Heart left ventricle (tissue), 13 donors: ENCODE data around the gene PADI2.

Source experiments
- POLR2A ChIP-seq, 2 donors: fragments of 450-650 bp; IDR thresholded peaks; one replicate each; pipeline ENCODE4 v1.6.1; 2017; ENCODE audit warnings: antibody characterized with exemption in 2 of 2, mild to moderate bottlenecking in 2 of 2, moderate library complexity in 2 of 2
- TF ChIP-seq, protein P1 (sequence below), 12 donors: fragments of 200-600 bp; sonication (generic) in 4 of 12; IDR thresholded peaks; one replicate each; pipeline versions ENCODE4 v1.5.0 to v1.8.0; 2018 to 2022; ENCODE audit warnings: antibody characterized with exemption in 12 of 12, mild to moderate bottlenecking in 5 of 12
- donor health status: ischemic (EF 13 %, LVEDD 7.1; RV severe dilation, severe dysfunction).
- donor health status: DM: no; HTN: yes; CAD: no.
- donor health status: DM: no; HTN: no; CAD: no.
- donor health status: ischemic (EF 25% LVEDD 6.9; RV normal size, moderate dysfunction).
- donor health status: ischemic (EF 25% LVEDD 5.7; RV mildly dilated, moderate dysfunction).
- donor health status: ischemic (EF 35%, LVEDD 5.7; RV mildly dilated, moderate dysfunction).
- donor health status: nonischemic (EF 11% LVEDD 7.7; RV severe dilation, severe dysfunction).
- donor health status: DM: yes; HTN: yes; CAD: no.
- donor health status: PGD.
- donor health status: ischemic (EF 29% LVEDD 5.4; RV normal size, mild dysfunction).
- donor health status: nonischemic (EF 23%, LVEDD 6.1; RV moderate dilation, normal function).

DNA sequence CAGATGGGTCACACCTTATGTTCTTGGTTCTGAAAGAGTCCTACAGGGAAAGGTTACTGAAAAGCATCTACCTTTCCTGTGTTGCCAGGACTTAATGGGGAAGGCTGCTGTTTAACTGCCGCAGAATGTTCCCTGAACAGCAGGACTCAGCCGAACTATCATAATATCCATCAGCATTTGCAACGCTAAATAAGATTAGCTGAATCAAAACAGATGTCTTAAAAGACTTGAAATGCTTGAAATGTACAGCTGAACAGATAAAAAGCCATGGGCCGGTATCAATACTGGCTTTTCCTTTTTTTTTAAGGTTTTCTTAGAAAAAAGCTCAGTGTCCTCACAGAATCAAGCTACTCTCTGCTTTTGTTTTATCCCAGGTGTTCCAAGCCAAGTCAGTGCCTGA lies 87.8 kb downstream of the PADI2 start:
- TF ChIP-seq, protein P1, sequence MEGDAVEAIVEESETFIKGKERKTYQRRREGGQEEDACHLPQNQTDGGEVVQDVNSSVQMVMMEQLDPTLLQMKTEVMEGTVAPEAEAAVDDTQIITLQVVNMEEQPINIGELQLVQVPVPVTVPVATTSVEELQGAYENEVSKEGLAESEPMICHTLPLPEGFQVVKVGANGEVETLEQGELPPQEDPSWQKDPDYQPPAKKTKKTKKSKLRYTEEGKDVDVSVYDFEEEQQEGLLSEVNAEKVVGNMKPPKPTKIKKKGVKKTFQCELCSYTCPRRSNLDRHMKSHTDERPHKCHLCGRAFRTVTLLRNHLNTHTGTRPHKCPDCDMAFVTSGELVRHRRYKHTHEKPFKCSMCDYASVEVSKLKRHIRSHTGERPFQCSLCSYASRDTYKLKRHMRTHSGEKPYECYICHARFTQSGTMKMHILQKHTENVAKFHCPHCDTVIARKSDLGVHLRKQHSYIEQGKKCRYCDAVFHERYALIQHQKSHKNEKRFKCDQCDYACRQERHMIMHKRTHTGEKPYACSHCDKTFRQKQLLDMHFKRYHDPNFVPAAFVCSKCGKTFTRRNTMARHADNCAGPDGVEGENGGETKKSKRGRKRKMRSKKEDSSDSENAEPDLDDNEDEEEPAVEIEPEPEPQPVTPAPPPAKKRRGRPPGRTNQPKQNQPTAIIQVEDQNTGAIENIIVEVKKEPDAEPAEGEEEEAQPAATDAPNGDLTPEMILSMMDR (IDR thresholded peaks at IDR 0.05): no peak
- TF ChIP-seq POLR2A (IDR thresholded peaks at IDR 0.05): no peak
